ENCODE data around the gene NTN1. TPM values are rescaled to one million over a fixed set of nuclear protein-coding genes. Genes with fewer than 3 reads are reported as not detected.

Gene NTN1
- polyA plus RNA-seq, 3 donors = 0.03 to 0.04 TPM; not detected in 1

GRCh38 chr17:9055281-9055680 is 34.0 kb downstream of the NTN1 start:
- no peaks in the 10 kb centered on the region for H3K9me3 Mint-ChIP-seq

GRCh38 chr17:9056566-9056965 is 35.3 kb downstream of the NTN1 start:
- H3K4me3 Mint-ChIP-seq = no peak overlapping the region
- DNase-seq = no peak
- H3K9me3 Mint-ChIP-seq = no peaks in the 10 kb centered on the region
- no peaks in the 10 kb centered on the region for H3K4me1 Mint-ChIP-seq
- H3K9me3 ChIP-seq (replicated peaks in 1 of 2; ENCODE audit: control insufficient read depth in 1 of 2, insufficient read depth in 1 of 2, low read length in 2 of 2) = no peaks in the 10 kb centered on the region
- H3K27ac Mint-ChIP-seq = peak overlapping the region in 1 of 7 donors; percentile 3
- WGBS (ENCODE audit: insufficient coverage) = 96% methylated on average over 12 of the region's 12 CpGs
- H2AFZ ChIP-seq (ENCODE audit: insufficient read depth, low read depth, low read length, poor library complexity, severe bottlenecking) = no peak overlapping the region
- peaks cover 4 to 7% (median 6%) of the 10 kb centered on the region in 3 donors for H3K27me3 Mint-ChIP-seq (ENCODE audit: low read depth in 3 of 3)
- no peak overlapping the region for H3K9ac ChIP-seq (ENCODE audit: insufficient read depth, low read length, poor library complexity, severe bottlenecking)
- no peaks in the 10 kb centered on the region for H3K36me3 Mint-ChIP-seq
- no peak for TF ChIP-seq CTCF (IDR thresholded peaks at IDR 0.05)
- no peak overlapping the region for H3K27ac ChIP-seq (ENCODE audit: low read depth in 1 of 2, low read length in 2 of 2)
- H3K79me2 ChIP-seq (ENCODE audit: insufficient read depth, low read length) = no peaks in the 10 kb centered on the region
- H3K4me3 ChIP-seq (replicated peaks in 1 of 3; ENCODE audit: low read depth in 2 of 3, low read length in 3 of 3) = no peak overlapping the region
- H3K4me2 ChIP-seq (replicated peaks; ENCODE audit: extremely low read depth, low read length, poor library complexity, severe bottlenecking) = no peak overlapping the region
- H4K20me1 ChIP-seq (ENCODE audit: insufficient read depth, low read length) = no peaks in the 10 kb centered on the region
- intact Hi-C loops (cut with micrococcal nuclease) = no loop called here
- H3K4me1 ChIP-seq (ENCODE audit: control insufficient read depth in 1 of 2, insufficient read depth in 2 of 2, low read length in 2 of 2) = no peaks in the 10 kb centered on the region
- H3K27me3 ChIP-seq (ENCODE audit: control insufficient read depth in 2 of 2, insufficient read depth in 2 of 2, low read length in 2 of 2) = no peaks in the 10 kb centered on the region
- no peaks in the 10 kb centered on the region for H3K36me3 ChIP-seq (replicated peaks in 1 of 2; ENCODE audit: control insufficient read depth in 1 of 2, insufficient read depth in 2 of 2, low read length in 2 of 2)

More at GRCh38 chr17:9055281-9055680, 34.0 kb downstream of the NTN1 start:
- peak overlapping the region in 1 of 7 donors; percentile 39 for H3K27ac Mint-ChIP-seq
- Histone ChIP-seq H3K79me2 (ENCODE audit: insufficient read depth, low read length) (no peaks in the 10 kb centered on the region), H3K9me3 (replicated peaks in 1 of 2; ENCODE audit: control insufficient read depth in 1 of 2, insufficient read depth in 1 of 2, low read length in 2 of 2) (no peaks in the 10 kb centered on the region), H3K27ac (ENCODE audit: low read depth in 1 of 2, low read length in 2 of 2) (no peak overlapping the region), H3K27me3 (ENCODE audit: control insufficient read depth in 2 of 2, insufficient read depth in 2 of 2, low read length in 2 of 2) (no peaks in the 10 kb centered on the region), H3K4me3 (replicated peaks in 1 of 3; ENCODE audit: low read depth in 2 of 3, low read length in 3 of 3) (no peak overlapping the region), H2AFZ (ENCODE audit: insufficient read depth, low read depth, low read length, poor library complexity, severe bottlenecking) (no peak overlapping the region), H4K20me1 (ENCODE audit: insufficient read depth, low read length) (no peaks in the 10 kb centered on the region), H3K36me3 (replicated peaks in 1 of 2; ENCODE audit: control insufficient read depth in 1 of 2, insufficient read depth in 2 of 2, low read length in 2 of 2) (no peaks in the 10 kb centered on the region), H3K4me2 (replicated peaks; ENCODE audit: extremely low read depth, low read length, poor library complexity, severe bottlenecking) (no peak overlapping the region), H3K4me1 (ENCODE audit: control insufficient read depth in 1 of 2, insufficient read depth in 2 of 2, low read length in 2 of 2) (no peaks in the 10 kb centered on the region), H3K9ac (ENCODE audit: insufficient read depth, low read length, poor library complexity, severe bottlenecking) (no peak overlapping the region)
- no peaks in the 10 kb centered on the region for H3K36me3 Mint-ChIP-seq
- no peak for DNase-seq
- intact Hi-C loops (cut with micrococcal nuclease) = no loop called here
- TF ChIP-seq CTCF (IDR thresholded peaks at IDR 0.05) = no peak
- no peak overlapping the region for H3K4me3 Mint-ChIP-seq
- WGBS (ENCODE audit: insufficient coverage) = 77% methylated on average over 4 of the region's 4 CpGs
- peaks cover 4 to 6% (median 4%) of the 10 kb centered on the region in 3 donors for H3K27me3 Mint-ChIP-seq (ENCODE audit: low read depth in 3 of 3)
- no peaks in the 10 kb centered on the region for H3K4me1 Mint-ChIP-seq
